ENCODE data around the gene MAN2B1.
"Not testable (repeated sequence)": the region's sequence is repeated elsewhere in the genome, so short reads cannot be mapped to it uniquely, and the experiment has no call there.

The MAN2B1 gene

GRCh38 chr19:12636631-12637030 lies 29.9 kb downstream of the MAN2B1 start:
- no peak for TF ChIP-seq CTCF (IDR thresholded peaks at IDR 0.05)
- Histone ChIP-seq H3K4me3 (no peak overlapping the region), H3K27ac (no peak overlapping the region)
- DNase-seq (ENCODE audit: low spot score), result no peak

GRCh38 chr19:12629215-12629614 lies 37.3 kb downstream of the MAN2B1 start:
- H3K27ac ChIP-seq, result no peak overlapping the region
- no peak for DNase-seq (ENCODE audit: low spot score)
- no peak overlapping the region for H3K4me3 ChIP-seq
- no peak for TF ChIP-seq CTCF (IDR thresholded peaks at IDR 0.05)

GRCh38 chr19:12628040-12629022 lies 38.2 kb downstream of the MAN2B1 start:
- no peak for TF ChIP-seq CTCF (IDR thresholded peaks at IDR 0.05)
- H3K4me3 ChIP-seq, result no peak overlapping the region
- no peak overlapping the region for H3K27ac ChIP-seq
- no peak for DNase-seq (ENCODE audit: low spot score)

GRCh38 chr19:12626958-12627357 lies 39.6 kb downstream of the MAN2B1 start:
- Histone ChIP-seq H3K27ac (no peak overlapping the region), H3K4me3 (no peak overlapping the region)
- TF ChIP-seq CTCF (IDR thresholded peaks at IDR 0.05), result no peak
- no peak for DNase-seq (ENCODE audit: low spot score)

GRCh38 chr19:12623361-12624031 lies 43.0 kb downstream of the MAN2B1 start:
- Histone ChIP-seq H3K27ac (no peak overlapping the region), H3K4me3 (no peak overlapping the region)
- no peak for TF ChIP-seq CTCF (IDR thresholded peaks at IDR 0.05)
- DNase-seq (ENCODE audit: low spot score), result no peak

- not testable (repeated sequence) for DNase-seq (ENCODE audit: low spot score); H3K4me3 ChIP-seq; H3K27ac ChIP-seq
Measured at GRCh38 chr19:12621253-12622024, 45.1 kb downstream of the MAN2B1 start.

GRCh38 chr19:12617646-12618045 lies 48.9 kb downstream of the MAN2B1 start:
- H3K27ac ChIP-seq, result no peak overlapping the region

More at GRCh38 chr19:12617646-12618045, 48.9 kb downstream of the MAN2B1 start:
- no peak for DNase-seq (ENCODE audit: low spot score)
- TF ChIP-seq CTCF (IDR thresholded peaks at IDR 0.05), result no peak
- H3K4me3 ChIP-seq, result no peak overlapping the region
